SKM-1 (cell line): Measurements from ENCODE around the gene PSMB4.
"Not testable (repeated sequence)": the region's sequence is repeated elsewhere in the genome, so short reads cannot be mapped to it uniquely, and the experiment has no call there.

Source experiments
- DNase-seq: peaks from one replicate; lab custom pipeline; 2025; ENCODE audit not compliant: unreplicated experiment; lab: John Stamatoyannopoulos, UW

PSMB4 gene

DNA sequence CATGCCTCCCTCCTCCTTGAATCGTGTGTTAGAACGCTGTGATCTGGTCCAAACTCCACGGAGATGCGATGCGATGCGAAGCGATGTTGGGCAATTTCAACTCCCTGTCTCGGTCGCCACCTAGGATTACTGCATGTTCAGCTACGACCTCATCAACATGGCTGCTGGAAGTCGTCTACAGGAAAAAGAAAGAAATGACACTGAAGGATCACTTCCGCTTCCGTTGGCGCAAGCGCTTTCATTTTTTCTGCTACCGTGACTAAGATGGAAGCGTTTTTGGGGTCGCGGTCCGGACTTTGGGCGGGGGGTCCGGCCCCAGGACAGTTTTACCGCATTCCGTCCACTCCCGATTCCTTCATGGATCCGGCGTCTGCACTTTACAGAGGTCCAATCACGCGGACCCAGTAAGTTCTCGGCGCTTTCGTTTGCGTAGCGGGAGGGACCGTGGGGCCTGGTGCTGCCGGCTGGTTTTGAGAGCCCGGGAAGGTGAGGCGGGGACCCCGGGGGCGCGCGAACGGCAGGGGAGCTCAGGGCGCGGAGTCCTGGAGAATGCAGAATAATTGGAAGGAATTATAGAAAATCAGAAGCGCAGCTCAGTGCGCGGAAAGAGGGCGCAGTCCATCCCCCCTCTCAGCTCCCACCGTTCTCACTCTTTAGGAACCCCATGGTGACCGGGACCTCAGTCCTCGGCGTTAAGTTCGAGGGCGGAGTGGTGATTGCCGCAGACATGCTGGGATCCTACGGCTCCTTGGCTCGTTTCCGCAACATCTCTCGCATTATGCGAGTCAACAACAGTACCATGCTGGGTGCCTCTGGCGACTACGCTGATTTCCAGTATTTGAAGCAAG, at the start of gene PSMB4:
Gene PSMB4 (plus strand): TSS at position 250 of the 848 bp plus-strand sequence. CDS start 15 bp downstream, at position 265.
- DNase-seq, result peak; percentile 99

DNA sequence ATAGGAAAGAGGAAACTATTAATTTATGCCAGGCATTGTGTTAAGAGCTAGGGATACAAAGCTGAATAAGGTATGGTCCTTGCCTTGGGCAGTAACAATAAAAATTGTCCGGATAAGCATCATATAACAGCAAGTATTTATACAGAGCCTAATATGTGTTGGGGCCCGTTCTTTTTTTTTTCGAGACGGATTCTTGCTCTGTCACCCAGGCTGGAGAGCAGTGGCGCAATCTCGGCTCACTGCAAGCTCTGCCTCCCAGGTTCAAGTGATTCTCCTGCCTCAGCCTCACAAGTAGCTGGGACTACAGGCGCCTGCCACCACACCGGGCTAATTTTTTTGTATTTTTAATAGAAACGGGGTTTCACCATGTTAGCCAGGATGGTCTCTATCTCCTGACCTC, 49.0 kb upstream of the PSMB4 start:
- DNase-seq, result not testable (repeated sequence)

DNA sequence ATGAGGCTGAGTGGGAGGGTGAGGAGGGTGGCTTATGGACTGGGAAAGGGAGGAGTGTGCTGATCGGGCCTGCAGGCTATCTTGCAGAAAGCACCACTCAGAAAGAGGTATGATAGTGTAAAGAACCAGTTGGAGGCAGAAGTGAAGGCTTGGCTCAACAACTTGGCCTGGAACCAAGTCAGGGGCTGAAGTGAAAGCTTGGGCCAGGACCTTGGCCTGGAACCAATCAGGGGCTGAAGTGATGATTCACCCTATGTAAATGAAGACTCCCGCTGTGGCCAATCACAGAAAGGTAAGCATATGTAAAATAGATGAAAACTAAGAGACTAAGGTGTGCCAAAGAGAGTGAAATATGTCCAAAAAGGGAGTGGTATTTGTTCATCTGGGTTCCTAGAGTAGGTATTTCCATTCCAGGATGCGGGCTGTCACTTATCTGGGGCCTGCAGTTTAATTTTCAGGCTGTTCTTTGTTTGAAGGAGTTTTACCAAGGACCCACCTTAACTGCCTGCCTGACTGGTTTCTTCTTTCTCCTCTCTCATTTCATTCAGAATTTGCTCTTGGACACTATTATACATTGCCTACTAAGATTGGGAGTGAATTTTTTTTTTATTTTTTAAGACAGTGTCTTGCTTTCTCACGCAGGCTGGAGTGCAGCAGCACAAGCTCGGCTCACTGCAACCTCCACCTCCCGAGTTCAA, 47.2 kb upstream of the PSMB4 start:
- DNase-seq, result no peak

DNA sequence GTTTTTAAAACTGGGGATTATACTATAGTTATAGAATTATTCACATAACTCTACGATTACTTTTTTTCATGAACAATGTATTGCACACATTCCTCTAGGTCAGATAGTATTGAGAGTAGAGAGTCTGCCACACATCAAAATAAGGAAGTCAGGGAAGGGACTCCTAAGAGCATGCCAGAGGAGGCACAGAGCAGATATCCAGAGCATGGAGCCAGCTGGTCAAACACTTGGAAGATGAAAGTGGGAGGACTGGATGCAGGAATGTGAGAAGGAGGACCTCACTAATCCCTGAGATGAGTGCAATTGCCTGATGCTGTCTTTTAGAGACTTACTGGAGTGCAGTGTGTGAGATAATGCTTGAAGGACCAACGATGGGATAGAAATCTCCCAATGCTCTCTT, 42.7 kb upstream of the PSMB4 start:
- DNase-seq, result peak; percentile 38

DNA sequence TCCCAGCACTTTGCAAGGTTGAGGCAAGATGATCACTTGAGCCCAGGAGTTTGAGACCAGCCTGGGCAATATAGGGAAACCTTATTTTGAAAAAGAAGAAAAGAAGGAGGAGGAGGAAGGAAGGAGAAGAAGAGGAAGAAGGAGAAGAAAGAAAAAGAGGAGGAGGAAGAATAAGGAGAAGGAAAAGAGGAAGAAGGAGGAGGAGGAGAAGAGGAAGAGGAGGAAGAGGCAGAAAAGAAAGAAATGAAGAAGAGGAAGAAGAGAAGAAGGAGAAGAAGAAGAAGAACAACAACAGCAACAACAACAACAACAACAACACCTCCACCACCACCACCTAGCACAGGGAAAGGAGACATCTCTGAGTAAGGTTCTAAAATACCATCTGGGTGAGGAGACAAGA, 37.5 kb upstream of the PSMB4 start:
- DNase-seq, result no peak

DNA sequence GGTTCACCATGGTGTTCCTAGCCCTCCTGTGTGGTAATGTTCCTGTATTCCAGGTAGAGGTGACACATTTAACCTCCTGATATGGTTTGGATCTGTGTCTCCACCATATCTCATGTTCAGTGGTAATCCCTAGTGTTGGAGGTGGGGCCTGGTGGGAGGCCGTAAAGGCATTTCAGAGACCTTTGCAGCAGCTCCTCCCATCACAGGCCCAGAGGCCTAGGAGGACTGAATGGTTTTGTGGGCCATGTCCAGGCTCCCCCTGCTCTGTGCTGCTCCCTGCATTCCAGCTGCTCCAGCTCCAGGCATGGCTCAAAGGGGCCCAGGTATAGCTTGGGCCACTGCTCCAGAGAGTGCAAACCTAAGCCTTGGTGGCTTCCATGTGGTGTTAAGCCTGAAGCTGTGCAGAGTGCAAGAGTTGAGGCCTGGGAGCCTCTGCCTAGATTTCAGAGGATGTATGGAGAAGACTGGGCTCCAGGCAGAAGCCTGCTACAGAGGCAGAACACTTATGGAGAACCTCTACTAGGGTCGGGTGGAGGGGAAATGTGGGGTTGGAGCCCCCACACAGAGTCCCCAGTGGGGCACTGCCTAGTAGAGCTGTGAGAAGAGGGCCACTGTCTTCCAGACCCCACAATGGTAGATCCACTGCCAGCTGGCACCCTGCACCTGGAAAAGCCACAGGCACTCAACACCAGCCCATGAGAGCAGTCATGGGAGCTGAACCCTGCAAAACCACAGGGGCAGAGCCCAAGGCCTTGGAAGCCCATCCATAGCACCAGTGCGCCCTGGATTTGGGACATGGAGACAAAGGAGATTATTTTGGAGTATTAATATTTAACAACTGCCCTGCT, 36.8 kb upstream of the PSMB4 start:
- DNase-seq, result no peak

DNA sequence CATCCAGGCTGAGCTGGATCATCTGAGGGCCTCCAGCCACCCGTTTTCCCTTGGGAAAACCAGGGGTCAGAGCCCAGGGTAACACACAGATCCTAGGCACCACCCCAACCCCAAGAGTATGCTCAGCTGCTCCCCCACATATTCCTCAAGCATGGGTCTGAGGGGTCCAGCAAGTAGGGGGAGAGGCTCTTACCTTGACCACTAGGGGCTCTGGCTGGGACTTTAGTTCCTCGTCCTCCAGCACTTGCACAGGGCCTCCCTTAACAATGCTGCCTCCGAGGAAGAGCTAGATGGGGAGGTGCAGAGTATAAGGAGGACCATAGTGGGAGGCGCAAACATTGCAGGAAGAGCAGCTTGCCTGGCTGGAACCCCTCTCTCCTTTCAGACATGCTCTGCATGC, 34.4 kb upstream of the PSMB4 start:
- DNase-seq, result no peak

DNA sequence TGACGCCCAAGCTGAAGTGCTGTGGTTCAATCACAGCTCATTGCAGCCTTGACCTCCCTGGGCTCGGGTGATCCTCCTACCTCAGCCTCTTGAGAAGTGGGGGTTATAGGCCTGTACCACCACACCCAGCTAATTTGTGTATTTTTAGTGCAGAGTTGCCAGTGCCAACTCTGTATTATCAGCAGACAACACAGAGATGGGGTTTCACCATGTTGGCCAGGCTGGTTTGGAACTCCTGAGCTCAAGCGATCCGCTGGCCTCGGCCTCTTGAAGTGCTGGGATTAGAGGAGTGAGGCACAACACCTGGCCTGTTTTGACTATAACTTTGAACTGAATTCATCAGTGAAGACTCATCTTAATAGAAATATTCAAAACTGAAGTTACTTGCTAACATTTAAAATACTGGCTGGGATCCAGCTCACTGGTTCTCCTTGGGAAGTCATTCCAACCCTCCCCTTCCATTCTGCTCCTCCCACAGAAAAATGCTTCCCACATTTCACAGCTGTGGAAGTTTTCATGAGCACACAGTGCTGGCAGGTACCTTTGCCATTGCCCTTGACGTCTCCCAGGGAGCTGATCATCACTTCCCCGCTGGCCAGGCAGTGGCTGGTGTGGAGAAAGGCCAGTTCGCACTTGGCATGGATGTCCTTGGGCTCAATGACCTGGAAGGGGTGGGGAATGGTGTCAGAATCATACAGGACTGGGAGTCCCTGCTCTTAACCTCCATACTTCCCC, 31.5 kb upstream of the PSMB4 start:
- no peak for DNase-seq

DNA sequence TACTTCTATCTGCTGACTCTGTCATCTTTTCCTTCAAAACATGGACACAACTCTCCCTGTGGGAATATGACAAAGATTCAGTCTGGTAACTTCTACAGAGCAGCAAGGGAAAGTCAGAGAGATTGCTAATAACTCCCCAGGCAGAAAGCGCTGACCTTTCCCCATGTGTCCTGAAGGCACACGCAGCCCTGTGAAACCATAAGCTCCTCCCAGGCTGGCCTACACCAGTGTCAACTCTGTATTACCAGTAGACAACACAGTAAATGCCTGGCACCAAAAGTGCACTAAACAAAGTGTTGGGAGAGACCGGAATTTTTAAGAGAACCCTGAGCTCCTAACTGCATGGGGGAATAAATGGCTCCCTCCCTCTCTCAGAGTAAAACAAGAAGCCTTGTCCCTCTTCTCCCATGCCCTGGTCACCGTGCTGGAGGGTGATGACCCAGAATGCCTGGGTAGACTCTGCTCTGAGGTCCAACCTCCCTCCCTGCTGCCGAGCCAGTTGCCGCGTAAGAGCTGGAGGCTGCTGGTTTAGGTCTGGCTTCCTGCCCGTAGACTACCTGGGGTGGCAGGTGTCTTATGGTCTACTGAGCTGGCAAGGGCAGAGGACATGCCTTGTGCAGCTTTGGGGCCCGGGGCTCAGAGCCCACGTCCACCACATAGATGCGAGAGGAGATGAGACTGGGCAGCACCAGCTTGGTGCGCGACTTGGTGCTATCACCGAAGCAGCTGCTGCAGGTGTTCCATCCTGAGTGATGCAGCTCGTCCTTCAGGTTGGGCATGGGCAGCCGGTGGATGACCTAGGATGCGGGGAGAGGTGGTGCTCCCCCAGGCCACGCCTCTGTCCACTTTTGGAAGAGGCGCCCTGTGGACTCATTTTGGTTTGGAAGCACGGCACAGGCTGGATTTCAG, 30.7 kb upstream of the PSMB4 start:
- DNase-seq, result no peak

DNA sequence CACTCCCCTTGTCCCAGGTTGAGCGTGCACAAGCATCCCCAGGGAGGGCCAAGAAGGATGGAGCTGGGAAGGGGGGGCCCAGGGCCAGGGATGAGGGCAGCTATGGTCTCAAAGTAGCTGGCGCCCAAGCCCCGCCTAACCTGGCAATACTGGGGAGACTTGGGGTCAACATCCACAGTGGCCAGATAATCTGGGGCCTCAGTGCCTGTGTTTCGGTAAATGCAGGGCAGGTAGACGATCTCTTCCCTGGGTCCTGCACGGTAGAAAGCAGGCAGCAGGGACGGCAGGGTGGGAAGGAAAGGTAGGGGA, 30.1 kb upstream of the PSMB4 start:
- DNase-seq, result no peak

DNA sequence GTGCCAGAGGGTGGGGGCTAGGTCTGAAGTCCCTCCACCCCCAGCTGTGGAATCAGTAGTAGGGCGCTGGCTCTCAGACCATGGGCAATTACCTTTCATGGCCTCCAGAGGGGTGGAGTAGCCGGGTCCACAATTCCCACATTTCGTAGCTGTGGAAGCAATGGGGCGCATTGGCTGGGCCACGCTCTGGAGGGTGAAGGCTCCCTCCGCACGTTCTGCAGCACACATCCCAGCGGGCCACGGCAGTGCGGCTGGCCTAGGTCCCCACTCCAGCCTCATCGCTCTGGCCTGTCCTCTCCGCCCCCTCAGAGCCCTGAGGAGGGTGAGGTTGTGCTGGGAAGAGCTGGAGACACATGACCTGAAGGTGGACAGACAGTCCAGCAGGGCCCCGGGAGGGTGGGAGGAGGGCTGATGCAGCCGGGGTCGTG, 29.7 kb upstream of the PSMB4 start:
- no peak for DNase-seq

DNA sequence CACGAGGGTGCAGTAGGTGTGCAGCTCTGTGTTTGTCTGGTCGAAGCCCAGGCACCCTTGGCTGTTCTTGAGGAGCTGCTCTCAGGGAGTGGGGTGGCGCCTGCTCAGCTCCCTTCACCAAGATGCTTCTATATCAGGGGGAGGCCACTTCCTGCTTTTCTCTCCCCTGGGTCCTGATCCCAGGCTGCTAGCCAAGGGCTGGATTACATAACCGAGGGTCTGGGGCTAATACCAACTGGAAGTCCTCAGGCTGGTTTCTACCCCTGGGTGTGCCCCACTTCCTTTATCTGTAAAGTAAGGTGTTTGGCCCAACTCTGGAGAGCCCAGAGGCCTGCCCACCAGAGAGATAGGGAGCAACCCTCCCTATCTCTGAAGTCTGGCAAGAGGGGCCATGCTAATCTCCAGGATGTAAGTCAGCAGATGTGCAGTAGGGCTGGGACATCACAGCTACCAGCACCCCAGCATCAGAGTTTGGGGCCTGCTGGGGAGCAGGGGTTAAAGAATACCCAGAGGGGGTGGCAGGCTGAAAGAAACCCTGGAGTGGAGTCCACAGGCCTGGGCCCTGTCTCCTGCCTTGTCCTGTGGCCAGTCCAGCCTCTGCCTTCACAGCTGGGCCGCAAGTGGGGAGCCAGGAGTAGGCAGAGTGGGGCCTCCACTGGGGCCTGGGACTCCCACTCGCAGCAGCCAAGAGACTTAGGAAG, 29.0 kb upstream of the PSMB4 start:
- DNase-seq, result peak; percentile 45

DNA sequence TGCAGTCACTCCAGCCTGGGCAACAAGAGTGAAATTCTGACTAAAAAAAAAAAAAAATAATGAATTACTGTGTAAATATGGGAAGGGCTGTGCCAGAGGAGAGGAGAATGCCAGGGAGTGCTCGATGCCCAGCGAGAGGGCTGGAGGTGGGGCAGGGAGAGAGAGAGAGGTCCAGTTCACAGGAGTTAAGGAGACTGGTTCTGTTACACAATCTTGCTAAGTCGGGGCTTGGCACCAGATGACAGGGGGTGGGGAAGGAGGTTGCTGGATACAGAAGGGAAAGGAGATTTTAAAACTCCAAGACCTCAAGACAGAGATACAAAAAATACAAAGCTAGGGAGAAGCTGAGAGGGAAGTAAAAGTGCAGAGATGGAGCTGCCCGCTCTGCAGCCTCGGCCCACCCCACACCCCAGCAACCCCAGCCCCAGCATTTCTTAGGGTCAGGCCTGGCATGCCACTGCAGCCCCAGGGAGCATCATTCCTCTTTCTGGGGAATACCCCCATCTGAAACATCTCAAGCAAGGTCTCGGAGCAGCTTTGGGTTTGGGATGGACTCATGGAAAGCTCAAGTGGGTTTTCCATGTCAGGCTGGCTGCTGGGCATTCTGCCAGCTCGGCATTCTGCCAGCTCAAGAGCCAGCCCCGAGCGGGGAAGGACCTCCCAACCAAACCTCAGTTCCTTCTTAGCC, 27.9 kb upstream of the PSMB4 start:
- DNase-seq, result no peak

DNA sequence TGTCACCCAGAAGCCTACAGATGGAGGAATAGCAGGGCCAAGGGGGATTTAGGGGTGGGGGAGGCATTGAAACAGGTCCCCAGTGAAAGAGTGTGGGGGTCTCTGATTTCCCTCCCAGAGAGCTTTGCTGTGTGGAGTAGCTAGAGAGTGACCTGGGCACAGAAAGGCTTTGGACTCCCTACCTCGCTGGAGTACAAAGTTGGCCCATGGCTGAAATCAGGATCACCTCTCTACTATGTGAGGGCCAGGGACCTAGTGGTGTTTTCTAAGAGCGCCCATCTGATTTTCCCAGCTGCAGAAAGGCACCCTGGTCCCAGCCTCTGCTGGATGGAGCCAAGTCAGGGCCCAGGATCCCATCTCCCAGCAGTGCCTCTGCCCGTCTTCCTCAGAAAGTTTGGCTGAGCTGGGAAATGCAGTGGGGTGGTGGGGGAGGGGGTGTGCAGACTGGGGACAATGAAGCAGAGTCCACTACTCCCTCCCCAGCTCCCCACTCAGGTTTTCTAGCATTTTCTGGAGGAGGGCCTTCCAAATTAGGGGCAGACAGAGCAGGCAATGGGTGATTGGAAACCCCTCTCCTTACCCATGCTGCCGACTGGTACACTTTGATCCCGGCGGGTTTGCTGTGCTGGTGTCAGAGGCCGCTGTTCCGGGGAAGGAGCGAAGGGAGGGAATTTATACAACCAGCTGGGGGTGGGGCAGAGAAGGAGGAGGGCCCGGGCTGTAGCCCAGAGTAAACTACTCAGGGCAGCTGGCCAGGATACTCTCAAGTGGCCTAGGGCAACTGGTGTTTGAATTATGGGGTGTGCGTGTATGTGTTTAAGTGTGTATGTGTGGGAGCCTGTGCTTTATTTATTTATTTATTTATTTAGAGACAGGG, 27.1 kb upstream of the PSMB4 start, which contains the start of gene SELENBP1:
Gene SELENBP1 (minus strand): TSS at position 648 of the 877 bp plus-strand sequence. CDS start 64 bp downstream, at position 584.
- DNase-seq, result no peak

DNA sequence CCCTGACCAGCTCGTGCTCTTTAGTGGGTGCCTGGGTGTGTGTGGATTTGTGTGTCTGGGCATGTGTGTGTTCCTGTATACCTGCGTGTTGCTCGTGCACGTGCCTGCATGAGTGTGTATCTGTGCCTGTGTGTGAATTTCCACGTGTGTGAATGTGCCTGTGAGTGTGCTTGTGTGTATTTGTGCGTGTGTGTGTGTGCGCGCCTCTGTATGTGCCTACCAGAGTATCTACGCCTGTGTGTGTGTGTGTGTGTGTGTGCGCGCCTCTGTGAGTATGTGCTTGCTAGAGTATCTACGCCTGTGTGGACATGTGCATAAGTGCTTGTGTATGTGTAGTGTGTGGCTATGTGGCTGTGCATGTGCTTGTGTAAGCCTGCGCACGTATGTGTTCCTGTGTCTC, 26.2 kb upstream of the PSMB4 start:
- no peak for DNase-seq

DNA sequence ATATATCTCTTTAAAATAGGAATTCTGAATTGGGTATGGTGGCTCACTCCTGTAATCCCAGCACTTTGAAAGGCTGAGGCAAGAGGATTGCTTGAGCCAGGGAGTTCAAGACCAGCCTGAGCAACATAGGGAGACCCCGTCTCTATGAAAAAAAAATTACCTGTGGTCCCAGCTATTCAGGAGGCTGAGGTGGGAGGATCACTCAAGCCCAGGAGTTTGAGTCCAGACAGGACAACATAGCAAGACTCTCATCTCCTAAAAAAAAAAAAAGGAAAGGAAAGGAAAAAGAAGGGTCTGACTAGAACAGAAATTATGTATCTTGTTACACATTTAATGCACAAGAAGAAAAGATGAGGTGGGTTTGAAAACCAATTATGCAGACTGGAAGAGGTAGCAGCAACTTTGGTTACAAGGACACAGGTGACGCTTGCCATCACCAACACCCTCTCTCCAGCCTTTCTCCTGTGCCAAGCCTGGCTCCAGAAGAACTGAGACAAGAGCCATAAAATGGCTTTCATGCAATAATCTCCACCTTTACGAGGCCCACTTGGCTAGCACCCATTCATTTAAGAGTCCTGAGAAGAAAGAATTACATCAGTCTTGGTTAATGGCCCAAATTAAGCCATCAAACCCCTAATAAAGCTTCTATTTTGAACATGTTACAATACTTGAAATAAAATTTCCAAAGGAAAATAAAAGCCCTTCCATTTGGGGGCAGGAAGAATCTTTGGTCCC, 22.1 kb upstream of the PSMB4 start:
- no peak for DNase-seq

DNA sequence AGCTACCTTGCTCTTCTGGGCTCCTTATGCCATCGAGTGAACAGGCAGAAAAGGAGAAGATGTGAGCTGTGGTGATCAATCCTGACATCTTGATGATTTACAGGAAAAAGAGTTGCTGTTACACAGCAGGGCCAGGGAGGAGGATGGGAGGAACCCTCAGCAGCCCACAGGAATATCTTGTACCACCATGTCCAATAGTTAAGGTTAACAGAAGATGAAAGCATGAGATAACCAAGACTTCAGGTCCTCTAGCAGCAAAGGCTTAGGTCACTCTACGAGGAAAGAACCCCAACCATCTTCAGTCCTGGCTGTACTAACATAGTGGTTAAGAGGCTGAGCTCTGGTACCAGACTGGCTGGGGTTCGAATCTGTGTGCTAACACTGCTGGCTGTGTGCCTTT, 14.8 kb upstream of the PSMB4 start:
- no peak for DNase-seq
